K562 (cell line): ENCODE data around the gene ACAP3. TPM values are rescaled to one million over a fixed set of nuclear protein-coding genes. Genes with fewer than 3 reads are reported as not detected.

ENCODE experiments used
- ASH1L ChIP-seq: fragments of 450-650 bp; IDR thresholded peaks from 2 replicates; pipeline ENCODE4 v1.6.1; 2018; ENCODE audit warnings: borderline replicate concordance, mild to moderate bottlenecking, low read depth; ENCODE audit not compliant: partially characterized antibody
- EWSR1 ChIP-seq: fragments of 450-650 bp; IDR thresholded peaks from 2 replicates; pipeline ENCODE4 v1.6.1; 2018; ENCODE audit warnings: borderline replicate concordance, mild to moderate bottlenecking, low read depth, moderate library complexity; ENCODE audit not compliant: partially characterized antibody
- GABPA ChIP-seq: fragments of 200-800 bp; sonication (Bioruptor generic); conservative IDR thresholded peaks from 2 replicates; pipeline ENCODE4 v1.6.1; 2016; ENCODE audit warnings: low read depth, missing genetic modification characterization, missing compliant biosample characterization
- HNRNPK ChIP-seq: fragments of 200-400 bp; formaldehyde crosslinking; IDR thresholded peaks from one replicate; pipeline ENCODE4 v1.6.1; 2018; ENCODE audit warnings: mild to moderate bottlenecking, low read depth, low read length; ENCODE audit not compliant: poor library complexity, severe bottlenecking
- MEF2A ChIP-seq: IDR thresholded peaks from 2 replicates; pipeline ENCODE4 v1.6.1; 2011; ENCODE audit warnings: low read depth, mild to moderate bottlenecking, low read length, moderate library complexity; ENCODE audit not compliant: control insufficient read depth
- NFRKB ChIP-seq: fragments of 450-650 bp; IDR thresholded peaks from 2 replicates; pipeline ENCODE4 v1.6.1; 2016; ENCODE audit warnings: low read depth
- PTBP1 ChIP-seq: fragments of 200-400 bp; formaldehyde crosslinking; IDR thresholded peaks from 2 replicates; pipeline ENCODE4 v1.6.1; 2017; ENCODE audit warnings: low read depth, low read length
- RBM17 ChIP-seq: fragments of 200-400 bp; formaldehyde crosslinking; IDR thresholded peaks from 2 replicates; pipeline ENCODE4 v1.6.1; 2017; ENCODE audit warnings: low read depth, mild to moderate bottlenecking, low read length, borderline replicate concordance
- SETDB1 ChIP-seq: IDR thresholded peaks from one replicate; pipeline ENCODE4 v1.6.1; 2012; ENCODE audit warnings: low read length, control low read depth, inconsistent platforms
- SLC30A9 ChIP-seq: fragments of 250-450 bp; sonication (Bioruptor Pico); IDR thresholded peaks from 2 replicates; pipeline ENCODE4 v1.8.0; 2022; ENCODE audit warnings: mild to moderate bottlenecking, moderate library complexity
- SNAPC5 ChIP-seq: fragments of 250-450 bp; sonication (Bioruptor Pico); IDR thresholded peaks from 2 replicates; pipeline ENCODE4 v1.8.0; 2021; ENCODE audit warnings: moderate library complexity, mild to moderate bottlenecking, inconsistent platforms
- TFAP4 ChIP-seq: sonication (generic); formaldehyde crosslinking; IDR thresholded peaks from 2 replicates; pipeline ENCODE4 v1.8.0; 2022; ENCODE audit warnings: missing genetic modification reagents, mild to moderate bottlenecking, moderate library complexity, borderline replicate concordance
- THRAP3 ChIP-seq: fragments of 450-650 bp; IDR thresholded peaks from 2 replicates; pipeline ENCODE4 v1.6.1; 2016; ENCODE audit warnings: mild to moderate bottlenecking, inconsistent platforms, borderline replicate concordance
- WHSC1 ChIP-seq: IDR thresholded peaks from one replicate; pipeline ENCODE4 v1.6.1; 2012; ENCODE audit warnings: low read length, control low read depth, inconsistent platforms
- ZNF280B ChIP-seq: fragments of 250-450 bp; sonication (Bioruptor Pico); IDR thresholded peaks from 2 replicates; pipeline ENCODE4 v1.5.1; 2021; ENCODE audit warnings: mild to moderate bottlenecking
- ZNF347 ChIP-seq: fragments of 450-650 bp; formaldehyde crosslinking; IDR thresholded peaks from 2 replicates; pipeline ENCODE4 v1.4.0; 2020; ENCODE audit warnings: low read depth, mild to moderate bottlenecking, moderate library complexity
- ZNF354B ChIP-seq: fragments of 250-450 bp; sonication (Bioruptor Pico); IDR thresholded peaks from 2 replicates; pipeline ENCODE4 v1.4.0; 2020
- ZNF740 ChIP-seq, 3 experiments: fragments of 200-800 bp in 1 of 3; sonication (Bioruptor generic) in 1 of 3; sonication (generic) in 1 of 3; formaldehyde crosslinking in 1 of 3; IDR thresholded peaks; 2 replicates each; pipeline versions ENCODE4 v1.6.1 to v1.8.0; 2016 to 2022; ENCODE audit warnings: mild to moderate bottlenecking in 2 of 3, missing compliant biosample characterization in 2 of 3, missing genetic modification characterization in 2 of 3, missing genetic modification reagents in 1 of 3
- polyA plus RNA-seq, 8 experiments: library from polyadenylated mRNA; depleted of rRNA in 4 of 8; stranded (reverse) in 5 of 8; unstranded in 3 of 8; fragments of >200 nt; fragmentation: Nextera tagmentation in 2 of 8; fragmentation: Illumina TruSeq in 1 of 8; extraction: Ambion mirVana in 2 of 8; extraction: Trizol in 1 of 8; gene quantifications; 2 replicates each; pipeline versions ENCODE4 v1.2.1 to v1.2.3, GENCODE V29; 2011 to 2014; ENCODE audit warnings: inconsistent platforms in 1 of 8, missing spikeins in 1 of 8
- total RNA-seq, 7 experiments: library from RNA; depleted of rRNA in 6 of 7; stranded (reverse); fragments of >200 nt in 6 of 7; fragmentation: Illumina TruSeq in 2 of 7; extraction: Trizol in 2 of 7; gene quantifications; 2 replicates each; pipeline versions ENCODE4 v1.2.1 to v1.2.3, GENCODE V29; 2011 to 2021; ENCODE audit warnings: low replicate concordance in 1 of 7

The ACAP3 gene
- total and polyA plus RNA-seq, 9 of the 15 experiments (the other 6 are each of a cell fraction or from before 2014, with no cell fraction given), result 0.01 to 49.0 (median 12.0) TPM

GRCh38 chr1:1273512-1274298 lies 34.0 kb downstream of the ACAP3 start, which contains the start of gene UBE2J2 (continued):
- TF ChIP-seq ZNF280B (CRISPR knock-in tag) (no peak), WHSC1 (no peak), RBM17 (no peak), THRAP3 (no peak), SETDB1 (no peak), ASH1L (no peak), SLC30A9 (no peak), SNAPC5 (CRISPR knock-in tag) (no peak), ZNF740 (CRISPR knock-in tag; IDR thresholded peaks at IDR 0.05) (peak; percentile 10; the same call in 1 of the 2 replicates), ZNF740 (tag; IDR thresholded peaks at IDR 0.05) (no peak), PTBP1 (no peak), MEF2A (no peak), ZNF354B (CRISPR knock-in tag) (no peak), GABPA (tag) (peak; percentile 100), EWSR1 (no peak), NFRKB (no peak), TFAP4 (CRISPR knock-in tag) (peak; percentile 72; the same call in 1 of the 2 replicates), ZNF347 (CRISPR knock-in tag) (no peak), HNRNPK (no peak)
